ENCODE measurements around the gene PRKAA2.

GRCh38 chr1:56648546-56648945 lies 3.4 kb downstream of the PRKAA2 start:
- TF ChIP-seq CTCF (IDR thresholded peaks at IDR 0.05) (no peak), POLR2A (IDR thresholded peaks at IDR 0.05) (no peak)
